Uterus (tissue), 4 donors: Measurements from ENCODE around the gene TIPRL. TPM values are rescaled to one million over a fixed set of nuclear protein-coding genes. Genes with fewer than 3 reads are reported as not detected.

ENCODE experiments used
- DNase-seq, 2 donors: peaks; one replicate each; pipeline ENCODE4 v3.0.0-alpha.2; 2019 to 2020
- H3K27ac ChIP-seq, 2 donors: fragments of 200-600 bp; sonication (generic); 1 replicate in 1 of 2; 2 replicates in 1 of 2; pipeline ENCODE4 v1.5.1; 2016 to 2018
- H3K27me3 ChIP-seq, 2 donors: fragments of 200-600 bp; sonication (generic); one replicate each; pipeline ENCODE4 v1.5.1; 2018 to 2019; ENCODE audit warnings: control low read depth in 1 of 2
- H3K36me3 ChIP-seq, 2 donors: fragments of 200-600 bp; sonication (generic); one replicate each; pipeline ENCODE4 v1.5.1; 2019; ENCODE audit warnings: control low read depth in 1 of 2
- H3K4me1 ChIP-seq, 2 donors: fragments of 200-600 bp; sonication (generic); one replicate each; pipeline ENCODE4 v1.5.1; 2018 to 2019; ENCODE audit warnings: control low read depth in 1 of 2
- H3K4me3 ChIP-seq, 2 donors: fragments of 200-600 bp; sonication (generic); 1 replicate in 1 of 2; 2 replicates in 1 of 2; pipeline ENCODE4 v1.5.1; 2018 to 2019; ENCODE audit warnings: mild to moderate bottlenecking in 1 of 2
- H3K9me3 ChIP-seq, 2 donors: fragments of 200-600 bp; sonication (generic); one replicate each; pipeline ENCODE4 v1.5.1; 2019; ENCODE audit warnings: control low read depth in 1 of 2
- POLR2A ChIP-seq, 2 donors: fragments of 450-650 bp; IDR thresholded peaks; one replicate each; pipeline ENCODE4 v1.6.1; 2016; ENCODE audit warnings: antibody characterized with exemption in 2 of 2, mild to moderate bottlenecking in 1 of 2, moderate library complexity in 1 of 2
- intact Hi-C: fragments of 100-400 bp; cut with DNase I; formaldehyde crosslinking; loops from one replicate; pipeline ENCODE4 v1.15.1; 2023; ENCODE audit warnings: low total_unique reads
- total RNA-seq, 4 donors: library from RNA; depleted of rRNA in 3 of 4; stranded (reverse); fragments of >200 nt in 3 of 4; gene quantifications; one replicate each; pipeline versions ENCODE4 v1.1.0 to v1.2.4, GENCODE V29; 2014 to 2023
- TF ChIP-seq, protein P1 (sequence below), 4 experiments: fragments of 200-600 bp in 2 of 4; fragments of 450-650 bp in 2 of 4; sonication (generic) in 2 of 4; IDR thresholded peaks; one replicate each; pipeline ENCODE4 v1.5.1; 2016 to 2019; ENCODE audit warnings: antibody characterized with exemption in 4 of 4, mild to moderate bottlenecking in 2 of 4, moderate library complexity in 1 of 4
- donor health status: DM: yes; HTN: yes; CAD: no.

The TIPRL gene
- total RNA-seq, 4 donors from 2014 or later = 9.5 to 59.2 (median 28.3) TPM

DNA sequence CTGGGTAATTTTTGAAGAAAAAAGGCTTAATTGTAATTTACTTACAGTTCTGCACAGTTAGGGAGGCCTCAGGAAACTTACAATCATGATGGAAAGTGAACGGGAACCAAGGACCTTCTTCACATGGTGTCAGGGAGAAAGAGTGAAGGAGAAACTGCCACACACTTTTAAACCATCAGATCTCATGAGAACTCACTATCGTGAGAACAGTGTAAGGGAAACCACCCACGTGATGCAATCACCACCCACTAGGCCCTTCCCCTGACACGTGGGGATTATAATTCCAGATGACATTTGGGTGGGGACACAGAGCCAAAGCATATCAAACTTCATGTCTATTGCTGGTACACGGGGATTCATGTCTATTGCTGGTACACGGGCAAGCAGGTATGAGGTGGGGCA is 41.7 kb downstream of the TIPRL start:
- Histone ChIP-seq H3K27ac (no peak overlapping the region), H3K4me1 (no peaks in the 10 kb centered on the region), H3K27me3 (no peaks in the 10 kb centered on the region), H3K4me3 (no peak overlapping the region), H3K9me3 (no peaks in the 10 kb centered on the region), H3K36me3 (no peaks in the 10 kb centered on the region)
- intact Hi-C loops = no loop called here
- no peak for DNase-seq
- TF ChIP-seq, protein P1, sequence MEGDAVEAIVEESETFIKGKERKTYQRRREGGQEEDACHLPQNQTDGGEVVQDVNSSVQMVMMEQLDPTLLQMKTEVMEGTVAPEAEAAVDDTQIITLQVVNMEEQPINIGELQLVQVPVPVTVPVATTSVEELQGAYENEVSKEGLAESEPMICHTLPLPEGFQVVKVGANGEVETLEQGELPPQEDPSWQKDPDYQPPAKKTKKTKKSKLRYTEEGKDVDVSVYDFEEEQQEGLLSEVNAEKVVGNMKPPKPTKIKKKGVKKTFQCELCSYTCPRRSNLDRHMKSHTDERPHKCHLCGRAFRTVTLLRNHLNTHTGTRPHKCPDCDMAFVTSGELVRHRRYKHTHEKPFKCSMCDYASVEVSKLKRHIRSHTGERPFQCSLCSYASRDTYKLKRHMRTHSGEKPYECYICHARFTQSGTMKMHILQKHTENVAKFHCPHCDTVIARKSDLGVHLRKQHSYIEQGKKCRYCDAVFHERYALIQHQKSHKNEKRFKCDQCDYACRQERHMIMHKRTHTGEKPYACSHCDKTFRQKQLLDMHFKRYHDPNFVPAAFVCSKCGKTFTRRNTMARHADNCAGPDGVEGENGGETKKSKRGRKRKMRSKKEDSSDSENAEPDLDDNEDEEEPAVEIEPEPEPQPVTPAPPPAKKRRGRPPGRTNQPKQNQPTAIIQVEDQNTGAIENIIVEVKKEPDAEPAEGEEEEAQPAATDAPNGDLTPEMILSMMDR (IDR thresholded peaks at IDR 0.05) = no peak
- no peak for TF ChIP-seq POLR2A (IDR thresholded peaks at IDR 0.05)

DNA sequence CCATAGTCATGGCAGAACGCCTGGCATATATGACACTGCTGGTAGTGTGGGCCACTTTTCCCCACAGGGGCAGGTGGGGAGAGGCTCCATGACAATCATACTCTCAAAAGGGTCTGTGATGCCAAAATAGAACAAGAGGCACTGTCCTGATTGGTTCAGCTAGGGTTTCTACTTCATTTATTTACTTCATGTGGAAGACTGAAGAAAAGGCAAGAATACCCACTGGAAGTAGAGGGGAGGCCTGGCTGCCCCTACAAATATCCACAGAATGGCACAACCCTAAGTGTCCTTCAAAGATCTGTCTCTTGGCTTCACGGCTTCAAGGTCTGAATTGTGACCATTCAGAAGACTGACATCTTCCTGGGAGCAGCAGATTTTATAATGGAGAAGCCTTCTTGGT is 42.5 kb downstream of the TIPRL start:
- Histone ChIP-seq H3K27ac (no peak overlapping the region), H3K36me3 (no peaks in the 10 kb centered on the region), H3K9me3 (no peaks in the 10 kb centered on the region), H3K27me3 (no peaks in the 10 kb centered on the region), H3K4me1 (no peaks in the 10 kb centered on the region), H3K4me3 (no peak overlapping the region)
- no peak for TF ChIP-seq POLR2A (IDR thresholded peaks at IDR 0.05)
- TF ChIP-seq, protein P1 (IDR thresholded peaks at IDR 0.05) = no peak
- DNase-seq = no peak
- intact Hi-C loops = no loop called here

DNA sequence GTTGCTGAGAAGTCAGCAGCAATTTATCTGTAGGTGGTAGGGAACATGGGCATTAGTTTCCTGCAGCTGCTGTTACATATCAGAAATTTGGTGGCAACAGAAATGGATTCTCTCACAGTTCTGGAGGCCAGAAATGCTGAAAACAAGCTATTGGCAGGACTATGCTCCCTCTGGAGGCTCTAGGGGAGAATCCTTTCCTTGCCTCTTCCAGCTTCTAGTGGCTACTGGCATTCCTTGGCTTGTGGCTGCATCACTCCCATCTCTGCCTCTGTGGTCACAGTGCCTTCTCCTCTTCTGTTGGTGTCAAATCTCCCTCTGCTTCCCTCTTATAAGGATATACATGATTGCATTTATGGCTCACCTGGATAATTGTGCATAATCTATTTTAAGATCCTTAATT is 44.5 kb downstream of the TIPRL start:
- Histone ChIP-seq H3K9me3 (no peaks in the 10 kb centered on the region), H3K27ac (no peak overlapping the region), H3K27me3 (no peaks in the 10 kb centered on the region), H3K36me3 (no peaks in the 10 kb centered on the region), H3K4me1 (no peaks in the 10 kb centered on the region), H3K4me3 (no peak overlapping the region)
- DNase-seq = no peak
- no peak for TF ChIP-seq POLR2A (IDR thresholded peaks at IDR 0.05)
- TF ChIP-seq, protein P1 (IDR thresholded peaks at IDR 0.05) = no peak
- intact Hi-C loops = no loop called here

DNA sequence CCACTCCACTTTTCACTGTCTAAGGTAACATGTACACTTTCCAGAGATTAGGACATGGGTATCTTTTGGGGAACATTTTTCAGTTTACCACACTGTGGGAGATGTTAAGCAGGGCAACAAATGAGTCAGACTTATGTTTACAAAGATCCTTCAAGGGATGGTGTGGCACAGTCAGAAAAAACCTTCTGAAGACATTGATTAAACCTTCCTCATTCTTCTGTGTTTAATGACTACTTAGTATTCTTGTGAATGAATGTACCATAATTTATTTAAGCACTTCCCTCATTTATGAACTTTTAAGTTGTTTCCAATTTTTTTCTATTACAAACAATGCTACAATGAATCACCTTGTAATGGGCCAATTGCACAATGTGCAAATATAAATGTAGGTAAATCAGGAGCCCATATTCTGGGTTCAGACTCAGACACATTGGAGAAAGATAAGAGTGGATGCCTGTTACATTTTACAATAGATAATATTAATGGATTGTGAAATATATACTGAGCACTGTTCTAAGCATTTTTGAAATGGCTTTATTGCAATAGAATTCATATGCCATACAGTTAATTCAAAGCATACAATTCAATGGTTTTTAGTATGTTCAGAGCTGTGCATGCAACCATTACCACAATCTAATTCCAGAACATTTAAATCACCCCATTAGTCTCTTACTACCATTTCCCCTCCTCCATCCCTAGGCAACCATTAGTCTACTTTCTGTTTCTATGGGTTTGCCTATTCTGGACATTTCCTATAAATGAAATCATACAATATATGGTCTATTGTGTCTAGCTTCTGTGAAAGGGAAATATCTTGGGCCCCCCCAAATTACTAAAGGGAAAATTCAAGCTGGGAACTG is 45.1 kb downstream of the TIPRL start:
- TF ChIP-seq POLR2A (IDR thresholded peaks at IDR 0.05) = no peak
- TF ChIP-seq, protein P1 (IDR thresholded peaks at IDR 0.05) = no peak
- Histone ChIP-seq H3K9me3 (no peaks in the 10 kb centered on the region), H3K27me3 (no peaks in the 10 kb centered on the region), H3K36me3 (no peaks in the 10 kb centered on the region), H3K4me3 (no peak overlapping the region), H3K4me1 (no peaks in the 10 kb centered on the region), H3K27ac (no peak overlapping the region)
- no peak for DNase-seq
- intact Hi-C loops = no loop called here

DNA sequence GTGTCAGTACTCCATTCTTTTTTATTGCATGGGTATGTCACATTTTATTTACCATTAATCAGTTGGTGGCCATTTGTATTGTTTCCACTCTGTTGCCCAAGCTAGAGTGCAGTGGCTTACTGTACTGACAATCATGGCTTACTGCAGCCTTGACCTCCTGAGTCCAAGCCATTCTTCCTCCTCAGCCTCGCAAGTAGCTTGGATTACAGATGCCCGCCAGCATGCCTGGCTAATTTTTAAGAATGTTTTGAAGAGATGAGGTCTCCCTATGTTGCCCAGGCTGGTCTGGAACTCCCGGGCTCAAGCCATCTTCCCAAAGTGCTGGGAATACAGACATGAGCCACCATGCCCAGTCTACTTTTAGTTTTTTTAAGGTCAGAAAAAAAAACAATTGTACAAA is 46.2 kb downstream of the TIPRL start:
- DNase-seq = no peak

More for the DNA sequence above, 46.2 kb downstream of the TIPRL start:
- Histone ChIP-seq H3K27me3 (no peaks in the 10 kb centered on the region), H3K27ac (no peak overlapping the region), H3K9me3 (no peaks in the 10 kb centered on the region), H3K36me3 (no peaks in the 10 kb centered on the region), H3K4me1 (peaks cover 6 to 10% of the 10 kb centered on the region in 2 donors), H3K4me3 (peak overlapping the region in 1 of 2 donors; percentile 91)
- TF ChIP-seq POLR2A (IDR thresholded peaks at IDR 0.05) = no peak
- TF ChIP-seq, protein P1 (IDR thresholded peaks at IDR 0.05) = no peak
- intact Hi-C loops = no loop called here
